ENCODE results near the gene TIPRL.

TIPRL gene

GRCh38 chr1:168155910-168156309, 22.9 kb upstream of the TIPRL start:
- Histone ChIP-seq H3K9ac (no peak overlapping the region), H3K27me3 (ENCODE audit: insufficient read depth, low read depth) (no peaks in the 10 kb centered on the region; the same call in 1 of the 2 replicates), H3K4me2 (no peak overlapping the region), H3K4me1 (ENCODE audit: low read depth, poor library complexity, severe bottlenecking) (no peaks in the 10 kb centered on the region), H3K36me3 (ENCODE audit: insufficient read depth) (no peaks in the 10 kb centered on the region), H3K79me2 (ENCODE audit: insufficient read depth, low read depth) (no peaks in the 10 kb centered on the region), H3K4me3 (IDR thresholded peaks at IDR 0.05; ENCODE audit: insufficient read depth, low read depth, low read length) (no peak overlapping the region), H3K27ac (no peak overlapping the region), H4K20me1 (ENCODE audit: insufficient read depth) (no peaks in the 10 kb centered on the region), H2AFZ (ENCODE audit: low read depth) (no peak overlapping the region)
- no peak for TF ChIP-seq CTCF (conservative IDR thresholded peaks at IDR 0.05; ENCODE audit: low read depth, low read length)

DNA sequence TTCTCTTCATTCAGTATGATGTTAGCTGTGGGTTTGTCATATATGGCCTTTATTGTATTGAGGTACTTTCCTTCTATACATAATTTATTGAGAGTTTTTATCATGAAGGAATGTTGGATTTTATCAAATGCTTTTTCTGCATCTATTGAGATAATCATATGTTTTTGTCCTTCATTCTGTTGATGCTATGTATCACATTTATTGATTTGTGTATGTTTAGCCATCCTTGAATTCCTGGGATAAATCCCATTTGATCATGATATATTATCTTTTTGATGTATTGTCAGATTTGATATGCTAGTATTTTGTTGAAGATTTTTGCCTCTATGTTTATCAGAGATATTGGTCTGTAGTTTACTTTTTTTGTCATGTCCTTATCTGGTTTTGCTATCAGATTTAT, 21.1 kb upstream of the TIPRL start:
- Histone ChIP-seq H3K9ac (no peak overlapping the region), H3K4me3 (IDR thresholded peaks at IDR 0.05; ENCODE audit: insufficient read depth, low read depth, low read length) (no peak overlapping the region), H3K79me2 (ENCODE audit: insufficient read depth, low read depth) (no peaks in the 10 kb centered on the region), H3K4me2 (no peak overlapping the region), H3K27me3 (ENCODE audit: insufficient read depth, low read depth) (no peaks in the 10 kb centered on the region; the same call in 1 of the 2 replicates), H3K27ac (no peak overlapping the region), H3K36me3 (ENCODE audit: insufficient read depth) (no peaks in the 10 kb centered on the region), H3K4me1 (ENCODE audit: low read depth, poor library complexity, severe bottlenecking) (no peaks in the 10 kb centered on the region), H4K20me1 (ENCODE audit: insufficient read depth) (no peaks in the 10 kb centered on the region), H2AFZ (ENCODE audit: low read depth) (no peak overlapping the region)
- no peak for TF ChIP-seq CTCF (conservative IDR thresholded peaks at IDR 0.05; ENCODE audit: low read depth, low read length)

DNA sequence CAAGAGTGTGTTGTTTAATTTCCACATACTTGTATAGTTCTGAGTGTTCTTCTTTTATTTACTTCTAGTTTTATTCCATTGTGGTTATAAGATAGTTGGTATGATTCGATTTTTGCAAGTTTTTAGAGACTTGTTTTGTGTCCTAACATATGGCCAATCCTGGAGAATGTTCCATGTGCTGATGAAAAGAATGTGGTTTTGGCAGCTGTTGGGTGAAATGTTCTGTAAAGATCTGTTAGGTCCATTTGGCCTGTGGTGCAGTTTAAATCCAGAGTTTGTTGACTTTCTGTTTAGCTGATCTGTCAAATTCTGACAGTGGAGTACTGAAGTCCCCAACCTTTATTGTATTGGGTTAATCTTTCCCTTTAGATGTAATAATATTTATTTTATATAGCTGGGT, 19.5 kb upstream of the TIPRL start:
- TF ChIP-seq CTCF (conservative IDR thresholded peaks at IDR 0.05; ENCODE audit: low read depth, low read length) = no peak
- no peak overlapping the region for H2AFZ ChIP-seq (ENCODE audit: low read depth)
- H4K20me1 ChIP-seq (ENCODE audit: insufficient read depth) = no peaks in the 10 kb centered on the region
- no peak overlapping the region for H3K9ac ChIP-seq
- no peak overlapping the region for H3K4me3 ChIP-seq (IDR thresholded peaks at IDR 0.05; ENCODE audit: insufficient read depth, low read depth, low read length)
- H3K79me2 ChIP-seq (ENCODE audit: insufficient read depth, low read depth) = no peaks in the 10 kb centered on the region
- H3K4me1 ChIP-seq (ENCODE audit: low read depth, poor library complexity, severe bottlenecking) = no peaks in the 10 kb centered on the region
- H3K36me3 ChIP-seq (ENCODE audit: insufficient read depth) = no peaks in the 10 kb centered on the region
- H3K4me2 ChIP-seq = no peak overlapping the region
- no peaks in the 10 kb centered on the region; the same call in 1 of the 2 replicates for H3K27me3 ChIP-seq (ENCODE audit: insufficient read depth, low read depth)
- no peak overlapping the region for H3K27ac ChIP-seq

DNA sequence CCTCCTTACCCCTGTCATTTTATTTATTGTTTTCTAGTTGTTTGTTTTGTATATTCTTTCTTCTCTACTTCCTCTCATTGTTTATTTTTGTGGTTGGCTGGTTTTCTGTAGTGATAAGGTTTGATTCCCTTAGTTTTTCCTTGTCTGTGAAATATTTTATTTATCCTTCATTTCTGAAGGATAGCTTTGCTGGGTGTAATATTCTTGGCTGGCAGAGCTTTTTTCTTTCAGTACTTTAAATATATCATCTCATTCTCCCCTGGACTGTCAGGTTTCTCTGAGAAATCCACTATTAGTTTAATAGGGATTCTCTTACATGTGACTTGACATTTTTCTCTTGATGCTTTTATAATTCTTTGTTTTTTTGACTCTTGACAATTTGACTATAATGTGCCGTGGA, 18.8 kb upstream of the TIPRL start:
- no peak overlapping the region for H3K4me2 ChIP-seq

More for the DNA sequence above, 18.8 kb upstream of the TIPRL start:
- no peaks in the 10 kb centered on the region for H3K4me1 ChIP-seq (ENCODE audit: low read depth, poor library complexity, severe bottlenecking)
- H3K27ac ChIP-seq = no peak overlapping the region
- no peak overlapping the region for H3K4me3 ChIP-seq (IDR thresholded peaks at IDR 0.05; ENCODE audit: insufficient read depth, low read depth, low read length)
- no peaks in the 10 kb centered on the region for H4K20me1 ChIP-seq (ENCODE audit: insufficient read depth)
- no peak for TF ChIP-seq CTCF (conservative IDR thresholded peaks at IDR 0.05; ENCODE audit: low read depth, low read length)
- H3K36me3 ChIP-seq (ENCODE audit: insufficient read depth) = no peaks in the 10 kb centered on the region
- H3K27me3 ChIP-seq (ENCODE audit: insufficient read depth, low read depth) = no peaks in the 10 kb centered on the region; the same call in 1 of the 2 replicates
- no peaks in the 10 kb centered on the region for H3K79me2 ChIP-seq (ENCODE audit: insufficient read depth, low read depth)
- no peak overlapping the region for H3K9ac ChIP-seq
- no peak overlapping the region for H2AFZ ChIP-seq (ENCODE audit: low read depth)
